H1 (cell line): ENCODE data around the gene MAML3. TPM values are rescaled to one million over a fixed set of nuclear protein-coding genes. Genes with fewer than 3 reads are reported as not detected.

Experiments
- CTCF ChIA-PET: fragments of 300-600 bp; sonication (Branson Sonifier 250); formaldehyde crosslinking; loops from one replicate; lab custom pipeline; 2021; ENCODE audit not compliant: partially characterized antibody; lab: Charles Lee
- POLR2A ChIA-PET: fragments of 300-600 bp; sonication (Branson Sonifier 250); formaldehyde crosslinking; loops from one replicate; lab custom pipeline; 2021; ENCODE audit warnings: inconsistent platforms; ENCODE audit not compliant: partially characterized antibody; lab: Charles Lee
- DNase-seq, 2 experiments: peaks; one replicate each; pipeline versions ENCODE4 v3.0.0 to v3.0.0-alpha.2; 2010 to 2022; ENCODE audit warnings: low spot score in 2 of 2, low read depth in 1 of 2, mixed read lengths in 1 of 2
- FAIRE-seq: peaks from 2 replicates; lab custom pipeline; 2011; peaks lifted over from hg19 to GRCh38; lab: Jason Lieb, UNC
- H2AFZ ChIP-seq: 2 replicates; pipeline ENCODE4 v1.8.1; 2012; ENCODE audit warnings: low read length, inconsistent platforms
- H2AK5ac ChIP-seq: 2 replicates; pipeline ENCODE4 v1.6.1; 2013; ENCODE audit warnings: low read depth, low read length
- H2BK120ac ChIP-seq: replicated peaks from 2 replicates; pipeline ENCODE3; 2013; ENCODE audit warnings: low read depth, low read length, inconsistent platforms
- H2BK12ac ChIP-seq: 2 replicates; pipeline ENCODE4 v1.6.1; 2013; ENCODE audit warnings: low read depth, low read length
- H2BK15ac ChIP-seq: 2 replicates; pipeline ENCODE4 v1.6.1; 2013; ENCODE audit warnings: low read length
- H2BK20ac ChIP-seq: 2 replicates; pipeline ENCODE4 v1.6.1; 2013; ENCODE audit warnings: low read length
- H2BK5ac ChIP-seq: 2 replicates; pipeline ENCODE4 v1.6.1; 2013; ENCODE audit warnings: low read depth, low read length
- H3K14ac ChIP-seq: 2 replicates; pipeline ENCODE4 v1.6.1; 2013; ENCODE audit warnings: inconsistent platforms; ENCODE audit not compliant: insufficient read length
- H3K18ac ChIP-seq: 2 replicates; pipeline ENCODE4 v1.6.1; 2013; ENCODE audit warnings: low read length; ENCODE audit errors: extremely low read depth
- H3K23ac ChIP-seq: 2 replicates; pipeline ENCODE4 v1.6.1; 2013; ENCODE audit warnings: inconsistent platforms; ENCODE audit not compliant: insufficient read length
- H3K23me2 ChIP-seq: 2 replicates; pipeline ENCODE4 v1.6.1; 2013; ENCODE audit warnings: low read depth, low read length
- H3K27ac ChIP-seq: 2 replicates; pipeline ENCODE4 v1.6.1; 2011; ENCODE audit warnings: low read depth, low read length, inconsistent platforms
- H3K27me3 ChIP-seq, 4 experiments: replicated peaks in 1 of 4; 1 replicate in 1 of 4; 2 replicates in 3 of 4; pipeline versions ENCODE4 v1.6.1 to v1.8.1; 2011 to 2013; ENCODE audit warnings: low read length in 3 of 4, mild to moderate bottlenecking in 3 of 4, inconsistent platforms in 2 of 4, mixed read lengths in 2 of 4, moderate library complexity in 1 of 4; ENCODE audit not compliant: control insufficient read depth in 3 of 4, insufficient read depth in 3 of 4; ENCODE audit errors: extremely low read depth in 1 of 4
- H3K36me3 ChIP-seq, 4 experiments: 2 replicates each; pipeline versions ENCODE4 v1.6.1 to v1.8.1; 2011 to 2013; ENCODE audit warnings: mild to moderate bottlenecking in 4 of 4, low read length in 3 of 4, moderate library complexity in 2 of 4, control low read depth in 1 of 4, inconsistent platforms in 1 of 4; ENCODE audit not compliant: insufficient read depth in 4 of 4, control insufficient read depth in 2 of 4
- H3K4ac ChIP-seq: replicated peaks from 2 replicates; pipeline ENCODE3; 2013; ENCODE audit warnings: low read length, low read depth, mixed read lengths, inconsistent platforms; ENCODE audit not compliant: insufficient read length
- H3K4me1 ChIP-seq, 4 experiments: replicated peaks in 1 of 4; 1 replicate in 1 of 4; 2 replicates in 3 of 4; pipeline versions ENCODE4 v1.6.1 to v1.8.1; 2011 to 2013; ENCODE audit warnings: low read length in 3 of 4, inconsistent platforms in 2 of 4, mixed read lengths in 1 of 4; ENCODE audit not compliant: insufficient read depth in 4 of 4, control insufficient read depth in 3 of 4
- H3K4me2 ChIP-seq, 2 experiments: 2 replicates each; pipeline versions ENCODE4 v1.6.1 to v1.8.1; 2011 to 2013; ENCODE audit warnings: low read depth in 2 of 2, low read length in 2 of 2, control low read depth in 1 of 2, inconsistent platforms in 1 of 2, mild to moderate bottlenecking in 1 of 2; ENCODE audit not compliant: insufficient read depth in 1 of 2
- H3K4me3 ChIP-seq, 4 experiments: fragments of 200-600, 300-600 bp in 1 of 4; sonication (generic), shearing (Covaris generic), sonication (Bioruptor Twin) in 1 of 4; 2 replicates each; pipeline versions ENCODE4 v1.5.1 to v1.8.1; 2011 to 2016; ENCODE audit warnings: low read length in 4 of 4, low read depth in 3 of 4, control low read depth in 2 of 4, inconsistent platforms in 2 of 4, mild to moderate bottlenecking in 2 of 4, mixed read lengths in 1 of 4, moderate library complexity in 1 of 4; ENCODE audit not compliant: insufficient read depth in 2 of 4; ENCODE audit errors: extremely low read depth in 1 of 4
- H3K56ac ChIP-seq: replicated peaks from 2 replicates; pipeline ENCODE3; 2013; ENCODE audit warnings: low read depth, mild to moderate bottlenecking, mixed read lengths, low read length, inconsistent platforms; ENCODE audit not compliant: insufficient read length
- H3K79me1 ChIP-seq: 2 replicates; pipeline ENCODE4 v1.6.1; 2013; ENCODE audit warnings: low read depth, low read length, control low read depth
- H3K79me2 ChIP-seq, 2 experiments: 2 replicates each; pipeline versions ENCODE4 v1.6.1 to v1.8.1; 2012 to 2013; ENCODE audit warnings: low read length in 2 of 2, mild to moderate bottlenecking in 2 of 2, inconsistent platforms in 1 of 2; ENCODE audit not compliant: insufficient read depth in 2 of 2, control insufficient read depth in 1 of 2
- H3K9ac ChIP-seq, 4 experiments: replicated peaks in 1 of 4; 1 replicate in 1 of 4; 2 replicates in 3 of 4; pipeline versions ENCODE4 v1.6.1 to v1.8.1; 2011 to 2013; ENCODE audit warnings: low read depth in 3 of 4, low read length in 3 of 4, control low read depth in 2 of 4, mild to moderate bottlenecking in 2 of 4, moderate library complexity in 2 of 4, inconsistent platforms in 1 of 4; ENCODE audit errors: extremely low read depth in 1 of 4
- H3K9me3 ChIP-seq, 2 experiments: 2 replicates each; pipeline versions ENCODE4 v1.6.1 to v1.8.1; 2012 to 2013; ENCODE audit warnings: mild to moderate bottlenecking in 2 of 2, moderate library complexity in 2 of 2, control low read depth in 1 of 2, inconsistent platforms in 1 of 2, low read depth in 1 of 2, low read length in 1 of 2, mixed read lengths in 1 of 2; ENCODE audit not compliant: insufficient read depth in 2 of 2
- H4K20me1 ChIP-seq, 2 experiments: replicated peaks in 1 of 2; 2 replicates each; pipeline versions ENCODE3 to v1.8.1; 2011 to 2013; ENCODE audit warnings: inconsistent platforms in 2 of 2, low read length in 2 of 2, mild to moderate bottlenecking in 1 of 2; ENCODE audit not compliant: insufficient read depth in 2 of 2, control insufficient read depth in 1 of 2
- H4K5ac ChIP-seq: 2 replicates; pipeline ENCODE4 v1.6.1; 2013; ENCODE audit warnings: low read length, low read depth, mixed read lengths, inconsistent platforms; ENCODE audit not compliant: insufficient read length
- H4K8ac ChIP-seq: 2 replicates; pipeline ENCODE4 v1.8.0; 2013; ENCODE audit warnings: mild to moderate bottlenecking, moderate library complexity, low read length, inconsistent platforms; ENCODE audit not compliant: insufficient read depth; ENCODE audit errors: extremely low read depth
- H4K91ac ChIP-seq: replicated peaks from 2 replicates; pipeline ENCODE3; 2013; ENCODE audit warnings: low read length, mixed read lengths, inconsistent platforms; ENCODE audit not compliant: insufficient read length
- ATF3 ChIP-seq: IDR thresholded peaks from 2 replicates; pipeline ENCODE4 v1.6.1; 2011; ENCODE audit warnings: low read depth, mild to moderate bottlenecking, low read length; ENCODE audit not compliant: insufficient read depth
- BCL11A ChIP-seq, 2 experiments: IDR thresholded peaks; one replicate each; pipeline ENCODE4 v1.6.1; 2011; ENCODE audit warnings: low read depth in 2 of 2, low read length in 2 of 2, mild to moderate bottlenecking in 2 of 2
- CHD2 ChIP-seq: IDR thresholded peaks from 2 replicates; pipeline ENCODE4 v1.6.1; 2012; ENCODE audit warnings: low read length, improper control_type of control experiment
- EZH2 ChIP-seq: fragments of 200-600 bp; sonication (generic); IDR thresholded peaks from 2 replicates; pipeline ENCODE4 v1.7.1; 2012; ENCODE audit warnings: low read depth, mild to moderate bottlenecking, moderate library complexity, low read length, inconsistent platforms; ENCODE audit not compliant: severe bottlenecking
- GABPA ChIP-seq: IDR thresholded peaks from 2 replicates; pipeline ENCODE4 v1.6.1; 2011; ENCODE audit warnings: mild to moderate bottlenecking, low read length, moderate library complexity, borderline replicate concordance; ENCODE audit not compliant: insufficient read depth
- HDAC2 ChIP-seq, 2 experiments: fragments of 300-600 bp in 1 of 2; sonication (generic) in 1 of 2; IDR thresholded peaks; 2 replicates each; pipeline ENCODE4 v1.6.1; 2011 to 2012; ENCODE audit warnings: low read depth in 2 of 2, low read length in 2 of 2, mild to moderate bottlenecking in 2 of 2, moderate library complexity in 2 of 2, borderline replicate concordance in 1 of 2, inconsistent platforms in 1 of 2
- JUND ChIP-seq: IDR thresholded peaks from 2 replicates; pipeline ENCODE4 v1.6.1; 2011; ENCODE audit warnings: mild to moderate bottlenecking, improper control_type of control experiment, low read length
- KDM1A ChIP-seq: fragments of 200-600, 300-600 bp; sonication (generic); IDR thresholded peaks from 2 replicates; pipeline ENCODE4 v1.7.1; 2016; ENCODE audit warnings: mild to moderate bottlenecking, low read length, borderline replicate concordance
- POU5F1 ChIP-seq: IDR thresholded peaks from 2 replicates; pipeline ENCODE4 v1.6.1; 2011; ENCODE audit warnings: low read depth, mild to moderate bottlenecking, low read length, moderate library complexity
- RAD21 ChIP-seq, 2 experiments: IDR thresholded peaks in 1 of 2; conservative IDR thresholded peaks in 1 of 2; 2 replicates each; pipeline ENCODE4 v1.6.1; 2011; ENCODE audit warnings: low read depth in 2 of 2, low read length in 2 of 2, improper control_type of control experiment in 1 of 2, inconsistent platforms in 1 of 2, mild to moderate bottlenecking in 1 of 2, moderate library complexity in 1 of 2
- TAF1 ChIP-seq: IDR thresholded peaks from 2 replicates; pipeline ENCODE4 v1.6.1; 2011; ENCODE audit warnings: mild to moderate bottlenecking, low read depth, low read length
- TCF12 ChIP-seq: IDR thresholded peaks from 2 replicates; pipeline ENCODE4 v1.6.1; 2011; ENCODE audit warnings: low read depth, mild to moderate bottlenecking, low read length
- YY1 ChIP-seq: IDR thresholded peaks from 2 replicates; pipeline ENCODE4 v1.6.1; 2011; ENCODE audit warnings: low read depth, mild to moderate bottlenecking, low read length
- WGBS, 2 experiments: shearing (Covaris generic) in 1 of 2; methylation state at CpG; one replicate each; pipeline versions ENCODE4 v1.1.6 to v1.1.7; 2013 to 2015; ENCODE audit warnings: low lambda C conversion rate in 2 of 2, mixed read lengths in 2 of 2, inconsistent platforms in 1 of 2, low coverage in 1 of 2, missing lambda C conversion rate in 1 of 2; ENCODE audit not compliant: insufficient replicate concordance in 2 of 2, insufficient coverage in 1 of 2, insufficient read length in 1 of 2; ENCODE audit errors: extremely low coverage in 1 of 2, missing lambda C conversion rate in 1 of 2; 5-methylcytosine and 5-hydroxymethylcytosine counted together
- polyA plus RNA-seq, 7 experiments: library from polyadenylated mRNA; depleted of rRNA in 3 of 7; stranded (reverse) in 5 of 7; unstranded in 2 of 7; fragments of >200 nt in 5 of 7; fragments of 200-250 nt in 2 of 7; gene quantifications; 1 replicate in 5 of 7; 2 replicates in 1 of 7; 4 replicates in 1 of 7; pipeline versions ENCODE4 v1.2.1 to v1.2.3, GENCODE V29; 2011 to 2013; ENCODE audit warnings: missing spikeins in 2 of 7, mixed read lengths in 2 of 7
- total RNA-seq: library from RNA; stranded (reverse); fragmentation: NEBNext Ultra II Directional; extraction: Animal tissue kit (Norgen Biotek cat#: 25700); gene quantifications from 2 replicates; pipeline ENCODE4 v1.2.1, GENCODE V29; 2021

The MAML3 gene
- total and polyA plus RNA-seq, 2 of the 8 experiments (the other 6 are each of a cell fraction or from before 2014, with no cell fraction given): 2.1 to 5.7 TPM

- no peak overlapping the region for H2AK5ac ChIP-seq
- H3K4me1 ChIP-seq: no peaks in the 10 kb centered on the region
- no peaks in the 10 kb centered on the region for H4K20me1 ChIP-seq
- no peak overlapping the region for H4K91ac ChIP-seq
- no peaks in the 10 kb centered on the region for H3K36me3 ChIP-seq
- 87% methylated on average over 3 of the region's 3 CpGs; no CpG with 5 or more reads in 1 of the 2 experiments for WGBS, 2 experiments
- FAIRE-seq: no peak
- H4K5ac ChIP-seq: no peak overlapping the region
- H3K23me2 ChIP-seq: no peaks in the 10 kb centered on the region
- POLR2A ChIA-PET: no interaction called here
- H3K9me3 ChIP-seq: no peaks in the 10 kb centered on the region
- CTCF ChIA-PET: interaction anchor here (0.6 to 2.9 kb wide), 6 partner anchors 10 to 540 kb away, joined by 3 to 23 read pairs (median 3); no protein-coding TSS in a partner anchor
- H3K27me3 ChIP-seq: no peaks in the 10 kb centered on the region
- no peak overlapping the region for H3K4me3 ChIP-seq
- no peak overlapping the region for H3K14ac ChIP-seq
- H2BK15ac ChIP-seq: no peak overlapping the region
- H2BK5ac ChIP-seq: no peak overlapping the region
- no peak overlapping the region for H3K23ac ChIP-seq
- DNase-seq: no peak
- H2AFZ ChIP-seq: no peak overlapping the region
- no peak overlapping the region for H4K8ac ChIP-seq
- H3K4ac ChIP-seq: no peak overlapping the region
- no peak overlapping the region for H3K56ac ChIP-seq
- H2BK12ac ChIP-seq: no peak overlapping the region
- H3K79me1 ChIP-seq: no peaks in the 10 kb centered on the region
- H3K4me2 ChIP-seq: no peak overlapping the region
- H2BK120ac ChIP-seq: no peak overlapping the region
- H3K9ac ChIP-seq: no peak overlapping the region
- no peak overlapping the region for H3K18ac ChIP-seq
- no peak overlapping the region for H3K27ac ChIP-seq
- H3K79me2 ChIP-seq: no peaks in the 10 kb centered on the region
- no peak overlapping the region for H2BK20ac ChIP-seq
- no peak for TF ChIP-seq RAD21 (IDR thresholded peaks at IDR 0.05 in 1 of 2, conservative IDR thresholded peaks at IDR 0.05 in 1 of 2; ENCODE audit: low read depth in 2 of 2, low read length in 2 of 2)
- TF ChIP-seq TCF12: no peak
- TF ChIP-seq ATF3: no peak
- TF ChIP-seq TAF1: no peak
- TF ChIP-seq HDAC2 (IDR thresholded peaks at IDR 0.05; ENCODE audit: borderline replicate concordance in 1 of 2, low read depth in 2 of 2, low read length in 2 of 2): no peak
- no peak for TF ChIP-seq CHD2
- TF ChIP-seq EZH2: no peak
- no peak for TF ChIP-seq BCL11A (IDR thresholded peaks at IDR 0.05; ENCODE audit: low read depth in 2 of 2, low read length in 2 of 2)
- TF ChIP-seq GABPA: no peak
- TF ChIP-seq YY1: no peak
- no peak for TF ChIP-seq POU5F1
- no peak for TF ChIP-seq JUND
- no peak for TF ChIP-seq KDM1A
Measured at GRCh38 chr4:139694522-139695107, 459.4 kb downstream of the MAML3 start.
